Fibroblast of skin of right quadriceps (primary cell): ENCODE data around the gene PPP1CA.
A peak's percentile ranks its signal among the peaks of the same experiment; 100 is the strongest.

Experiments
- DNase-seq: peaks from one replicate; pipeline ENCODE4 v3.0.0-alpha.2; 2013

PPP1CA gene

GRCh38 chr11:67379061-67380058, 22.3 kb downstream of the PPP1CA start:
- DNase-seq = peak; percentile 52

GRCh38 chr11:67378544-67378943, 23.1 kb downstream of the PPP1CA start:
- DNase-seq = no peak

- no peak for DNase-seq
Measured at GRCh38 chr11:67376873-67377808, 24.5 kb downstream of the PPP1CA start.

GRCh38 chr11:67376063-67376820, 25.4 kb downstream of the PPP1CA start:
- no peak for DNase-seq

GRCh38 chr11:67375320-67376055, 26.2 kb downstream of the PPP1CA start:
- DNase-seq = no peak

- DNase-seq = peak; percentile 66
Measured at GRCh38 chr11:67374571-67375281, 26.9 kb downstream of the PPP1CA start.

GRCh38 chr11:67373648-67374570, 27.7 kb downstream of the PPP1CA start:
- DNase-seq = peak; percentile 96

GRCh38 chr11:67372993-67373647, 28.5 kb downstream of the PPP1CA start, which contains the start of gene CLCF1:
CLCF1 (minus strand) TSS chr11:67373598; CDS start chr11:67373539, 59 bp downstream.
- DNase-seq = peak; percentile 66

- no peak for DNase-seq
Measured at GRCh38 chr11:67372321-67372992, 29.2 kb downstream of the PPP1CA start.

- no peak for DNase-seq
Measured at GRCh38 chr11:67371911-67372320, 29.7 kb downstream of the PPP1CA start.

- DNase-seq = peak; percentile 56
Measured at GRCh38 chr11:67371189-67371910, 30.3 kb downstream of the PPP1CA start.

- peak; percentile 71 for DNase-seq
Measured at GRCh38 chr11:67370351-67371076, 31.1 kb downstream of the PPP1CA start.

- DNase-seq = peak; percentile 72
Measured at GRCh38 chr11:67369801-67370284, 31.8 kb downstream of the PPP1CA start.

GRCh38 chr11:67369275-67369674, 32.4 kb downstream of the PPP1CA start:
- no peak for DNase-seq

- DNase-seq = no peak
Measured at GRCh38 chr11:67368621-67369020, 33.0 kb downstream of the PPP1CA start.

- DNase-seq = no peak
Measured at GRCh38 chr11:67367761-67368227, 33.9 kb downstream of the PPP1CA start.
